C4-2B (cell line): Measurements from ENCODE around the gene DQX1.

Experiments
- CTCF ChIP-seq: fragments of 450-650 bp; conservative IDR thresholded peaks from 2 replicates; pipeline ENCODE4 v1.5.1; 2017; ENCODE audit warnings: mild to moderate bottlenecking
- ZFX ChIP-seq: fragments of 450-650 bp; IDR thresholded peaks from 2 replicates; pipeline ENCODE4 v1.6.1; 2017

GRCh38 chr2:74486141-74486540 is 39.9 kb downstream of the DQX1 start:
- TF ChIP-seq CTCF = no peak
- no peak for TF ChIP-seq ZFX
